Measurements from ENCODE around the gene AGTR1. TPM values are rescaled to one million over a fixed set of nuclear protein-coding genes. Genes with fewer than 3 reads are reported as not detected.

AGTR1 gene
- total RNA-seq, 1 experiment from 2014 or later = not detected

- Histone ChIP-seq H3K23me2 (ENCODE audit: insufficient read length, low read depth, low read length, poor library complexity, severe bottlenecking) (no peaks in the 10 kb centered on the region), H3K9me3 (ENCODE audit: control insufficient read depth, low read depth, low read length) (no peaks in the 10 kb centered on the region), H2BK12ac (ENCODE audit: insufficient read length, low read depth, low read length) (no peak overlapping the region), H3K79me1 (ENCODE audit: insufficient read depth, low read depth, low read length, poor library complexity, severe bottlenecking) (no peaks in the 10 kb centered on the region), H3K56ac (ENCODE audit: insufficient read length, low read depth, low read length) (no peak overlapping the region), H3K14ac (ENCODE audit: insufficient read depth, low read length) (no peak overlapping the region), H3K4me1 (ENCODE audit: insufficient read depth, low read length) (0 out of 2 replicates have a peak, but pooled peaks cover 3% of the 10 kb centered on the region), H3K4me2 (ENCODE audit: insufficient read depth, insufficient read length, low read length) (no peak overlapping the region), H3K4ac (ENCODE audit: low read depth, low read length) (no peak overlapping the region), H4K20me1 (ENCODE audit: control insufficient read depth, insufficient read depth, insufficient read length) (no peaks in the 10 kb centered on the region), H2BK20ac (ENCODE audit: low read depth, low read length, poor library complexity, severe bottlenecking) (no peak overlapping the region), H3K18ac (ENCODE audit: insufficient read length, low read depth, low read length) (no peak overlapping the region), H3K27ac (ENCODE audit: insufficient read length, low read depth, low read length) (no peak overlapping the region), H4K91ac (ENCODE audit: insufficient read length, low read depth, low read length) (no peak overlapping the region), H2BK120ac (ENCODE audit: low read depth, low read length, poor library complexity, severe bottlenecking) (no peak overlapping the region), H3K23ac (ENCODE audit: insufficient read length, low read depth, low read length) (no peak overlapping the region), H3K9ac (ENCODE audit: extremely low read depth, insufficient read length, low read length) (no peak overlapping the region), H2AK5ac (ENCODE audit: insufficient read length, low read length) (no peak overlapping the region), H3T11ph (ENCODE audit: low read length) (no peak overlapping the region), H2AFZ (ENCODE audit: low read length) (no peak overlapping the region), H2BK5ac (ENCODE audit: insufficient read length, low read length) (no peak overlapping the region), H3K27me3 (ENCODE audit: insufficient read depth, low read length) (no peaks in the 10 kb centered on the region), H2BK15ac (ENCODE audit: low read depth, low read length) (no peak overlapping the region), H4K8ac (replicated peaks; ENCODE audit: insufficient read length, low read depth, low read length) (no peak overlapping the region), H3K79me2 (ENCODE audit: insufficient read depth, low read length) (no peaks in the 10 kb centered on the region), H4K5ac (ENCODE audit: insufficient read length, low read depth, low read length) (no peak overlapping the region)
- H3K27ac Mint-ChIP-seq = no peak overlapping the region; a peak in 1 of 7 replicates
- no peak for TF ChIP-seq CTCF (conservative IDR thresholded peaks at IDR 0.05)
- H3K4me3 Mint-ChIP-seq = no peak overlapping the region
- DNase-seq = no peak
- no peaks in the 10 kb centered on the region for H3K27me3 Mint-ChIP-seq (ENCODE audit: low read depth)
- peaks cover 0 to 16% (median 0%) of the 10 kb centered on the region in 3 experiments; a peak in 2 of 7 replicates for H3K36me3 Mint-ChIP-seq (ENCODE audit: insufficient read depth in 1 of 3, low read depth in 3 of 3)
- WGBS (ENCODE audit: extremely low coverage, insufficient read length, low lambda C conversion rate) = no CpG with 5 or more reads among the region's 2 CpGs
- H3K9me3 Mint-ChIP-seq = peaks cover 4 to 16% of the 10 kb centered on the region in 2 experiments; a peak in 4 of 5 replicates
- peaks cover 14 to 17% of the 10 kb centered on the region in 2 experiments for H3K4me1 Mint-ChIP-seq
Observed at GRCh38 chr3:148789906-148790305, 92.2 kb downstream of the AGTR1 start.

Data from H9 (cell line).